ENCODE measurements around the gene BIN2.

DNA sequence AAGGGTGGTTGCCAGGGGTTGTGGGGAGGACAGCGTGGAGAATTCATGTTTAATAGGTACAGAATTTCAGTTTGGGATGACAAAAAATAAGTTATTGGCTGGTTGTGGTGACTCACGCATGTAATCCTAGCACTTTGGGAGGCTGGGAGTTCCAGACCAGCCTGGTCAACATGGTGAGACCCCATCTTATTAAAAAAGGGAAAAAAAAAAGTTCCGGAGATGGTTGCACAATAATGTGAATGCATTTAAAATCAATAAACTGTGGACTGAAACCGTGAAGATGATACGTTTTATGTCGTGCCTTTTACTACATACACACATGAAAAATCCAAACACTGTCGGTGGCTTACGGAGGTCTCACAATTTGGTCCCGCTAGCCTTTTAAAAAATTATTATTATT is 46.7 kb upstream of the BIN2 start:
- TF ChIP-seq, protein P1, sequence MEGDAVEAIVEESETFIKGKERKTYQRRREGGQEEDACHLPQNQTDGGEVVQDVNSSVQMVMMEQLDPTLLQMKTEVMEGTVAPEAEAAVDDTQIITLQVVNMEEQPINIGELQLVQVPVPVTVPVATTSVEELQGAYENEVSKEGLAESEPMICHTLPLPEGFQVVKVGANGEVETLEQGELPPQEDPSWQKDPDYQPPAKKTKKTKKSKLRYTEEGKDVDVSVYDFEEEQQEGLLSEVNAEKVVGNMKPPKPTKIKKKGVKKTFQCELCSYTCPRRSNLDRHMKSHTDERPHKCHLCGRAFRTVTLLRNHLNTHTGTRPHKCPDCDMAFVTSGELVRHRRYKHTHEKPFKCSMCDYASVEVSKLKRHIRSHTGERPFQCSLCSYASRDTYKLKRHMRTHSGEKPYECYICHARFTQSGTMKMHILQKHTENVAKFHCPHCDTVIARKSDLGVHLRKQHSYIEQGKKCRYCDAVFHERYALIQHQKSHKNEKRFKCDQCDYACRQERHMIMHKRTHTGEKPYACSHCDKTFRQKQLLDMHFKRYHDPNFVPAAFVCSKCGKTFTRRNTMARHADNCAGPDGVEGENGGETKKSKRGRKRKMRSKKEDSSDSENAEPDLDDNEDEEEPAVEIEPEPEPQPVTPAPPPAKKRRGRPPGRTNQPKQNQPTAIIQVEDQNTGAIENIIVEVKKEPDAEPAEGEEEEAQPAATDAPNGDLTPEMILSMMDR (IDR thresholded peaks at IDR 0.05), result no peak
- TF ChIP-seq POLR2A (IDR thresholded peaks at IDR 0.05), result no peak
- TF ChIP-seq EP300 (IDR thresholded peaks at IDR 0.05), result no peak
